Mammary epithelial cell (primary cell): ENCODE results near the gene SLC6A2.
A peak's percentile ranks its signal among the peaks of the same experiment; 100 is the strongest.

Source experiments
- CTCF ChIP-seq, 2 donors: IDR thresholded peaks in 1 of 2; conservative IDR thresholded peaks in 1 of 2; 2 replicates each; pipeline ENCODE4 v1.5.1; 2011 to 2012; ENCODE audit warnings: inconsistent platforms in 2 of 2, low read length in 2 of 2, mild to moderate bottlenecking in 2 of 2, control low read depth in 1 of 2, low read depth in 1 of 2; ENCODE audit not compliant: insufficient read depth in 1 of 2; ENCODE audit errors: extremely low read depth in 1 of 2
- EZH2 ChIP-seq: IDR thresholded peaks from 2 replicates; pipeline ENCODE4 v1.6.1; 2012; ENCODE audit warnings: low read length, inconsistent platforms, borderline replicate concordance

- TF ChIP-seq CTCF (conservative IDR thresholded peaks at IDR 0.05 in 1 of 2, IDR thresholded peaks at IDR 0.05 in 1 of 2; ENCODE audit: extremely low read depth in 1 of 2, insufficient read depth in 1 of 2, low read depth in 1 of 2, low read length in 2 of 2) = peak; percentile 56 to 86
- no peak for TF ChIP-seq EZH2
Measured at GRCh38 chr16:55701442-55702319, 45.9 kb downstream of the SLC6A2 start.
